ENCODE measurements around the gene PDCD6IP.

PDCD6IP gene

DNA sequence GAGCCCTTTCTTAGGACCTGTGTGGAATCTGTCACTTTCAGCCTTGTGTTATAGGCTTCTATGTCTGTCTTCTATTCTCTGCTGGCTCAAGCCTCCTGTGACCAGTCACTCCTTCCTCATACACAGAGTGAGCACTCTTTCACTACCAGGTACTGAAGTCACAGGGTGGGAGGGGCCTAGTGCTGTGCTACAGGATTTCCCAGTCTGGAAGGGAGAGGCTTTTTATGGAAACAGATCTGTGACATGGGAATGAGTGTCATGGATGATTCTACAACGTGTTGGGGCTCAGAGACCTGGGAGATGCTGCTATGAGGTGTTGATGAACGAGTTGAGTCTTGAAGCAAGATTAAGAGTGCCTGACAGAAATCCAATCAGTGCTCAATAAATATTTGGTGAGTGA, 100.5 kb downstream of the PDCD6IP start:
- no peak for DNase-seq

DNA sequence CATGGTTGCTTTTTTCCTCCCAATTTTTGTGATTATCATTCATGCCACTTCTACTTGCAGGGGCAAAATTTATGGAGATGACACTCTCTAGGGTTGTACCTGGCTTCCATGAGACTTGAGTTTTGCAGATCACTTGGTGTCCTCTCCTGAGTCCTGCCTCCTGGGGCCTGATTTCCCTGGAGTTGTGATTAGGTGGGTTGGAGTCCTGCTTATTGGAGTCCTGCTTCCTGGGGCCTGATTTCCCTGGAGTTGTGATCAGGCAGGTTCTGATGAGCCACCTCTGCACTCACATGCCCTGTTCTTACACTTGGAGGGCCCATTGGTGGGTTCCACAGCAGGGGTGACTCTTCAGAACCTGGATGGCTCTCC, 102.0 kb downstream of the PDCD6IP start:
- no peak for DNase-seq

DNA sequence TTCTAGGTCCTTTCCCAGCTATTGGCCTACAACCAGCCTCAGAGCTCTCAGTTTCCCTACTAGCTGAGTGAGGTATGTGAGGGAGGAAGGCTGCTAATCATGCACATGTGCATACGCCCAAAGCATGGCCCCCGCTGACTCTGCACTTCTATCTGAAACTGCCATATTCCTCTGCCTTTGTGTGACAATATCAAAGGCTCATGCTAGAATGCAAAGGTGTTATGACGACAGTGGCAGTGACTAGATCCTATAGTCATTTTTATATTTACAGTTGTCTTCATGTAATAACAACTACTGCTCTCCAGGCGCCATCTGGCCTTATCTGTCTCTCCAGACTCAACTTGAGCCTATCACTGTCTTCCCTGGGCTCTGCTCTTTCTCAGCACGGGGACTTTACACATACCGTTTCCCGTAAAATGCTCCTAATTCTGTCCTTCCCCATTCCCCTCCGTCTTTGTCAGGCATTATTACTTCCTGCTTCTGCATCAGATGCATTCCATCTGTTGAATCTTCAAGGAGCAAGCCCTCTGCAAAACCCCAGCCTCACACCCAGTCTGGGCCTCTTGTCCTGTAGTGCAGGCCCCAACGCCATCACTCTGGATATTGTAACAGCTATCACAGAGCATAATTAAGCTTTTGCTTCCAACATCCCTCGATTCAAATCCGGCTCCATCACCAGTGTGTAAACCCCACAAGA, 102.5 kb downstream of the PDCD6IP start:
- no peak for DNase-seq

DNA sequence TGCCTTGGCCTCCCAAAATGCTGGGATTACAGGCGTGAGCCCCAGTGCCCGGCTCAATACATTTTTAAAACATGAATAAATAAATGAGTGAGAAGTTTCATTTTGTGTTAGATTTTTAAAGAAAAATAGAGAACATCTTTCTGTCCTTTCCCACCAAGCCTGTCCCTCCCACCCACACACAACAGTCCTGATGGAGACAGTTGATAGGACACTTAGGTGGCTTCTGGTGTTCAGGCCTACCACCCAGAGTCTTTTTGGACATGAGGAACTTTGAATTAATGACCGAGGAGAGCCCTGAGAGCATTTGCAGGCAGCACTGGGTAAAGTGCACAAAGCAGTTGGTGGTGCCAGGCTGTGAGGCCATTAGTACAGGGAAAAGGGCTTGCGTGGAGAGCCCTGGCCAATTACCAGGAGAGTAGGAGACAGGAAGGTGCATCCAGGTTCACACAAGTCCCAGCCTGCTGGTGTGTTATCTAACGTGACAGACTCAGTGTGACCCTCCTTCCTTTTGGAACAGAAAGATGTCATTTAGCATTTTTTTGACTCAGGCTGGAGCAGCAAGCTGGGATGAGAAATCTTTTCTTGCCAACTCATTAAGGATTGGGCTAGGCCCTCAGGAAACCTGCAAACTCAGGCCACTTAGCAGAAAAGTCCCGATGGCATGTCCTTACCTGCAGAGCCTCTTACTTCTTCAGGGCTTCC, 103.6 kb downstream of the PDCD6IP start:
- no peak for DNase-seq

DNA sequence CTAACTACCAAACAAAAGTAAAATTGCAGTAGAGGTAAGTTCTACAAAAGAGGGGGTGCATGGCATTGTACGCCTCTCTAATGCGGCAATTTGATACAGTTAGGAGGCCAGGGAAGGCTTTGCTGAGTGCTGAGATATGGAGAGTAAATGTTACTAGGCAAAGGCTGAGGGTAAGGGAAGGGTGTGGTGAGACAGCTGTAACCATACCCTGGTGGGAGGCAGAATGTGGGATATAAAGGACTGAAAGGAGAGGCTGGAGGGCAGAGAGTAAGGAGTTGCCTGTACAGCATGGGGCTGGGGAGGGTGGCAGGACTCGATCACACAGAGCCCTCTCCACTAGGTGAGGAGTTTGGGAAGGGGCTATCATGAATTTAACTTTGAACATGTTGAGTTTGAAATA, 106.3 kb downstream of the PDCD6IP start:
- no peak for DNase-seq

DNA sequence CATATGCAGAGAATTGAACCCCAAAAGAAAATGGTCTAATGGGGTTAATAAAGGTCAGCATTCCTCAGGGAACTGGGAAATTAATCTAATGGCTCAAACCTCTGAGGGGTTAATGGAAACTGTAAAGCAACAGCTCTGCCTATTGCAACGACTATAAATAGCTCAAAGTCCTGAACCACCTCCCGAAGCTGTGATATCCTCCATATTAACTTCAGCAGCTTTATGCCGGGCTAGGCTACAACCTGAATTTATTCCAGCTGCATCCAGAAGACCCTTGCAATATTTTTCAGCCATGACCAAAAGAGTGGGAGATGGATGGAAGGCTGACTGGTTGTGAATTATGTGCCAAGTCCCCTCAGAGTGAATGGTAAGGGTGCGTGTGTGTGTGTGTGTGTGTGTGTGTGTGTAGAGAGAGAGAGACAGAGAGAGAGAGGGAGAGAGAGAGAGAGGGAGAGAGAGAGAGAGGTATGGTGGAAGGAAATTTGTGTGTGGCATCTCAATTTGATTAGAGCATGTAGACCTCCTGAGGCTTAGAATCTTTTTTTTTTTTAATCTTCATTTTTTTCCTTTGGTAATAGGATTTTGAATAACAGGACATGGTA, 109.9 kb downstream of the PDCD6IP start:
- DNase-seq, result no peak

DNA sequence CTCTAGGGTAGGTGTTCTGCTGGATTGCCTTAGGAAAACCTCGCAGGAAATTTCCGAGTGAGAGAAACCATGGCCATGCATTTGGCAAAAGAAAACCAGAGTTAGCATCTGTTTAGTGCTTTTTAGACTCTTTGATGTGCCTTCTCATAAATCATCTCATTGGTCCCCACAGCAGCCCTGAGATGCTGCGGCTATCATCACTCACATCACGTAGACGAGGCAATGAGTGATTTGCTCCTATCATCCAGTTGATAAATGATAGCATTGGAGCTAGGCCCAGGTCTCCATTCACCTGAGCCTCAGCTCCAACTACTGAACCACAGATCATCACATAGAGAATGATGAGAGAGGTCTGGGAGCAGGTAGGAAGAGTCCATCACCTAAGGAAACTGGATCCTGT, 111.1 kb downstream of the PDCD6IP start:
- no peak for DNase-seq

DNA sequence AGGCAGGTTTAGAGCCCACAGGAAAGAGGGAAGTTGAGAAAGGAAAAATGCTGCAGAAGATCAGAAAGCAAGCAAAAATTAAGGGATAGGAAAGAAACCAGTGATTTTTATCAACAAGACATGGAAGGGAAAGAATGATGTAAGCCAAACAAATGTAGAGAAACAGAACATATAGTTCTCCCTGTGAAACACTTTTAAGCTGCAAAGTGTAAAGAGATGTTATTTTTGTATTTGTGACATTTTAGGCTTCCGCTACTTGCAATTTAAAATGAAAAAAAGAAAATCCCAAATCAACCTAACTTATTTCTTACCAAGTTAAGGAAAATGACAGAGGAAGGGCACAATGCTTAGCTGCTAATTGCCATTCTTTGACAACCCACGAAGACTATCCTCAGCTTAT, 111.6 kb downstream of the PDCD6IP start:
- no peak for DNase-seq

DNA sequence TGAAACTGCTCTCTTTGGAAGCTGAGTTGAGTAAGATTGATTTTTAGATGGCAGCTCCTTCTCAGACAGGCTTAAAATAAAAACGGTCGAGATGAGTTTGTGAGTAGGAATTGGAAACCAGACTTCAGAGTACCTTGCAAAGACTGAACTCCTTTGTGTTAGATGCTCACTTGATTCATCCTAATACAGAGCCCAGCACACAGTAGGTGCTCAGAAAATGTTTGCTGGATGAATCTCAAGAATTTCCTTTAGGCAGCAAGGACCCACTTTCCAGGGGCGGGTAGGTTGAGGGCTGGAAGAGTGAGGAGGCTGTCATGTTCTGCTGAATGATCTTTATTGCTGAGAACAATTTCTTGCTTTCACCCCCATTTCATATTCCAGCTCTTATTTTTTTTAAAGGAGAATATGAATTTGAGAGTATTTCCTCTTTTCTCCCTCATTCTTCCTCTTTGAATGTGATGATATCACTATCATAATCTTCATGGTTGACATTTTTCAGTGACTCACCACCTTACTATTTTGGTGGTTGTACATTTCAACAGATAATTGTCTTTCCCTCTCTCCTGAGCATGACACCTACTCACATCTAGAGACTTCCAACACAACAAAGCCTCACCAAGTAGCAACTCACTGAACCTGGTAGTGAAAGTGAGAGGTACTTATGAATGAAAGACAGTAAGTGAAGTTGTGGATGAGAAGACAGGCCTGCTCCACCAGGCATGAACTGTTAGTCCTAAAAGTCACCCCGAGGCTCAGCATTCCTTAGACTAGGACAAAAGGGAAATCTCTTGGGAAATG, 113.3 kb downstream of the PDCD6IP start:
- DNase-seq, result peak; percentile 16 to 58

DNA sequence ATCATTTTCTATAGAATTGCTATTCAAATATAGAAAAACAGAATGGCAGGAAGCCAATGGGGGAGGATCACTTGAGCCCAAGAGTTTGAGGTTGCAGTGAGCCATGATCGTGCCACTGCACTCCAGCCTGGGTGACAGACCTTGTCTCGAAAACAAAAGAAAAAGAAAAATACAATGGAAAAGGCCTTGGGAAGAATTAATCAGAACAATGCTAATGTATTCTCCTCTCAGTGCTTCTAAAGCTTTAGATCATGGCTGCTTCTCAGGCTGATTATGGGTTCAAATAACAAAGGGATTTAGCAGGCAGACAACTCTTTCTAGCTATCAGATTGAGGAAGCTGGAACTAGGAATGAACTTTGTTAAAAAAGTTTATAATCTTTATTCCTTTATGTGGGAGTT, 115.8 kb downstream of the PDCD6IP start:
- no peak for DNase-seq

DNA sequence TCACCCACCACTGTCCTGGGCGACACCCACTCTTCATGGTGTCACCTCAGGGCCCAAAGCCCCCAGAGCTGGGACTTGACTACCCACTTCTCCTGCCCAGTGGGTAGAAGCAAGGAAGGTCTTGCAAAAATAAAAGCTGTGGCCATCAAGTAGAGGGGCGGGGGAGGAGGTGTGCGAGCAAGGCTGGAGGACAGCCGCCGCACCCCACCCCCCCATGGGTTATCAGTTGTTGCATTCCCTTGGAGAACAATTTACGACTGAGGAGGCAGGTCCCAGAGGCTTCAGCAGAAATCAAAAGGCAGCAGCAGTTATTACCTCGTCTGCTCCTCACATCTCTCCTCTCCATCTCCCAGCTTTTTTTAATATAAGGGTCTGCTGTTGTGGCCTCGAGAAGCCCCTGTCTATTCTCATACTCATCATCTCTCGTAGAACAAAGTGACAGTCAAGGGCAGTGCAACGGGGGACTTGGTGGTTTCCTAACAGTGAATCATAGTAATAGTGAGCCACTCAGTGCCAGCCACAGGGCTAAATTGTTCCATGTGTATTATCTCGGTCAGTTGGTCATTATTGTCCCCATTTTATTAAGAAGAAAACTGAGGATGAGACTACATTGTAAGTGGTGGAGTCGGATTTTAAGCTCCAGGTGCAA, 116.4 kb downstream of the PDCD6IP start:
- DNase-seq, result no peak

DNA sequence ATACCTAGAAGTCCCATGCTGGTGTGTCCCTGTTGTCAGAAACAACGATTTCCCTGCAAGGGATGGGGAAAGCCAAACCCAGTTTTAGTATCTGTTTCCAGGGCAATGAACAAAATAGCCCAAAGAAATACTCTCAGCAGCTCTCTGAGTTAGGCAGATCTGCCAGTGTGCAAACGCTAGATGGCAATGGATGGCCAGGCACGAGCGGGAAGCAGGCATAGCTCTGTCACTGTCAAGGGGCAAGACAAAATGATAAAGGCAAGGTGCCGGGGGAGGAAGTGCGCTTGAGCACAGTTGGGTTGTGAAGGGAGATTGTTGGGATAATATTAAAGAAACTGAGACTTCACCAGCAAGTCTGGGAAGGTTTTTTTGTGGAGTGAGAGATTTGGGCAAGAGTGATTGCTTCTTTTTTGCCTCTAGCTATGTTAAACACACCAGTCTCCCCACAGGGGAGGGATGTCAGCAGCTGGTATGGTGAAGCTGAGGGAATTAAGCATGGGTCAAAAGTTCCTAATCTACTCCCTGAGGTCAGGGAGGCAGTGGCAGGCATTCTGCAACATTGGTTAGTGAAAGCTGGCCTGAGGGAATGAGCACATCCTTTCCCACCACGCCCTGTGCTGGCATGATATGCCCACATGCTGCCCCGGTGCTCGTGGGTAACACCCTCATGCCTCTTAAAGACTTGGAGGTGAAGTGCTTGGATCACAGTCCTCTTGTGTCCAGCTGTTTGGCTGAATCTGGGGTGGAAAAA, 117.5 kb downstream of the PDCD6IP start:
- DNase-seq, result no peak

DNA sequence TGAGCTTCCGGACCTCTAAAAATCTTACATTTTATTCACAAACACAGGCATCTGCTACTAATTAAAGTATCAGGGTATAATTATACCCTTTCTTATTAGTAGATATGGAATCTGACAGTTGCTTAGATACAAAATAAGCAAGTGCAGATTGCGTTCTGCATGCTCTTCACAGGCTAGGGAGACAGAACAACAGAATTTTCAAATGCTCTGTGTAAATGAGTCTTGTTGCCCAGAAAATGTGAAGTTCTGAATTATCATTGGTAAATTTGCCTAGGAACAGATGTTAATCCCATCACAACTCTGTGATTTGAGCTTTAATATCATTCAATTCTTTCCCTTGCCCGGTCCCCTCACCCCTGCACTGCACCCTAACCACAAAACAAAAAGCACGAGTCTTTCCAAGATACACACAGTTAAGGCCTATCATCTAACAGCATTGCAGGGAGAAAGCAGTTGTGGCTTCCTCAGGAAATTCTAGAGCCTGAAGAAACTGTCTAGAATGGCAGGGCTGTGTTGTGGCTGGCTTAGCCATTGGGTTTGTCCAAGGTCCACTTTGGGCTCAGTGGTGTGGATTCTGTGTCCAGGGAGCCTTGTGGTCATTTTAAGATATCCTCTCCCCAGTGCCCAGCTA, 119.8 kb downstream of the PDCD6IP start:
- no peak for DNase-seq
